GM21447 (cell line): ENCODE data around the gene PDE6G.
"Not testable (repeated sequence)": the region's sequence is repeated elsewhere in the genome, so short reads cannot be mapped to it uniquely, and the experiment has no call there.

Experiments
- ATAC-seq: cut with Tn5 transposase; IDR thresholded peaks from one replicate; pipeline ENCODE4 v1.9.1; 2021; ENCODE audit not compliant: unreplicated experiment

Gene PDE6G

DNA sequence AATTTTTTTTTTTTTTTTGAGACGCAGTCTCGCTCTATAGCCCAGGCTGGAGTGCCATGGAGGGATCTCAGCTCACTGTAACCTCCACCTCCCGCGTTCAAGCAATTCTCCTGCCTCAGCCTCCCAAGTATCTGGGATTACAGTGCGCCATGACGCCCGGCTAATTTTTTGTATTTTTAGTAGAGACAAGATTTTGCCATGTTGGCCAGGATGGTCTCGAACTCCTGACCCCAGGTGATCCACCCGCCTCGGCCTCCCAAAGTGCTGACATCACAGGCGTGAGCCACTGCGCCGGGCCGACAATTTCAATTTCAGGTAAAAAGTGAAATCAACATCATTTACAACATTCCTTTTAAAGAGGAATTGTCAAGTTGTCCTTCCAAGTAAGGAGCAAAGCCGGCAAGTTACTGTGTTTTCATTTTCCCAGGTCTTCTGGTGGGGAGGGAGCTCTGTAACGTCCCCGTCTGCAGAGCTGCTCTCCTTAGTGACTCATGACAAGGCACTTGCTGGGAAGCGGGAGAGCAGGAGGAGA, 20.3 kb downstream of the PDE6G start:
- ATAC-seq = no peak

DNA sequence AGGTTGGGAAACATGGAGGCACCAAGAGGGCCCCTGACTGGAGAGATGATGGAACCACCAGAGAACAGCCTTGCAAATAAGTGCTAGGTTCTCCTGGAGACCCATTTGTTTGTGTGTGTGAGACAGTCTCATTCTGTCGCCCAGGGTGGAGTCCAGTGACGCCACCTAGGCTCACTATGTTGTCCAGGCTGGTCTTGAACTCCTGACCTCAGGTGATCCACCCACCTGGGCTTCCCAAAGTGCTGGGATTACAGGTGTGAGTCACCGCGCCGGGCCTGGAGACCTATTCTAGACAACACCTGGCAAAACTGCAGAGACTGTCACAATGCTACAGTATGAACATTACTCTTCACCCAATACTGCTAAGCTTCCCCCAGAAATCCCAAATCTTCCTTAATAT, 20.9 kb downstream of the PDE6G start:
- ATAC-seq = no peak

- ATAC-seq = no peak
Measured at GRCh38 chr17:81631482-81631881, 24.9 kb downstream of the PDE6G start.

- no peak for ATAC-seq
Measured at GRCh38 chr17:81630274-81630673, 26.1 kb downstream of the PDE6G start.

DNA sequence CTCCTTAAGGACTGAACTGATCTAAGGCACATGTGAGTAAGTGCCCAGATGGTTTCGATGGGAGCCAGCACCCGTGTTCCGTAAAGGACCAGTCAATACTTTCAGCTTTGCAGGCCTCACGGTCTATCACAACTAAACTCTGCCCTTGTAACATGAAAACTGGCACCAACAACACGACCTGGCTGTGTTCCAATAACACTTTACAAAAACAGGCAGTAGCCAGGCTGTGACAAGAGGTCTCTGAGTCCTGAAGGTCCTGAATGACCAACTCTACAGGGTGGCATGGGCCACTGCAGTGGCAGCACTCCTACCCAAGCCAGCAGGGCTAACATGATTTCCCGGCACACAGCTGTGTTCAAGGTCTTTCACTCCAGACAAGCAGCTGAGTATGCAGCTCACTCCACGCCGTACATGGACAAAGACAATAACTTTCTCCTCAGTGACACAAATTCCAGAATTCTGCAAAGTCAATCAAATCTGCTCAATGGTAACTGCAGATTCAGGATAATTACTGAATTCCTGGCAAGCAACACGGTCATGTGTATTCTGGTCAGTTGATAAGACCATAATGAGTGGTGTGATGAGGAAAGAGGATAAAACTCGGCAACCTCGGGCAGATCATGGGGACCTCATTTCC, 34.7 kb downstream of the PDE6G start:
- no peak for ATAC-seq

DNA sequence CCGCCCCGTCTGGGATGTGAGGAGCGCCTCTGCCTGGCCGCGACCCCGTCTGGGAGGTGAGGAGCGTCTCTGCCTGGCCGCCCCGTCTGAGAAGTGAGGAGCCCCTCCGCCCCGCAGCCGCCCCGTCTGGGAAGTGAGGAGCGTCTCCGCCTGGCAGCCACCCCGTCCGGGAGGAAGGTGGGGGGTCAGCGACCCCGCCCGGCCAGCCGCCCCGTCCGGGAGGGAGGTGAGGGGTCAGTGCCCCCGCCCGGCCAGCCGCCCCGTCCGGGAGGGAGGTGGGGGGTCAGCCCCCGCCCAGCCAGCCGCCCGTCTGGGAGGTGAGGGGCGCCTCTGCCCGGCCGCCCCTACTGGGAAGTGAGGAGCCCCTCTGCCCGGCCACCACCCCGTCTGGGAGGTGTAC, 38.0 kb downstream of the PDE6G start:
- not testable (repeated sequence) for ATAC-seq

DNA sequence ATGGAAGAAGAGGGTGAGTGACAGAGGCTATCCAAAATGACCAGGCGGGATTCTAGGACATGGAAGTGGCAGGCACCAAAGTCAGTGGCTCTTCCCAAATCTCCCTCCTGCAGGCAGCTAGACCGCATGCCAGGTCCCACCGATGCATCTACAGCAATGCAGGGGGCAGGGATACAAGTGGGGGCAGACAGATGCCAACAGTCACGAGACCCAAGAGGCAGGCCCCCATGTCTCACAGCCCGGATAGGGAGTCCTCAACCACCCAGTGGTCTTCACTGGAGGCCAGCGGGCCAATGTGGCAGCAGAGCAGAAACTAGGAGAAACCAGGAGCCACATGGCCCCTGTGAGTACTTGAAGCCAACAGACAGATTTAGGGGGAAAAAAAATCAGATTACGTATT, 39.5 kb downstream of the PDE6G start:
- ATAC-seq = no peak

DNA sequence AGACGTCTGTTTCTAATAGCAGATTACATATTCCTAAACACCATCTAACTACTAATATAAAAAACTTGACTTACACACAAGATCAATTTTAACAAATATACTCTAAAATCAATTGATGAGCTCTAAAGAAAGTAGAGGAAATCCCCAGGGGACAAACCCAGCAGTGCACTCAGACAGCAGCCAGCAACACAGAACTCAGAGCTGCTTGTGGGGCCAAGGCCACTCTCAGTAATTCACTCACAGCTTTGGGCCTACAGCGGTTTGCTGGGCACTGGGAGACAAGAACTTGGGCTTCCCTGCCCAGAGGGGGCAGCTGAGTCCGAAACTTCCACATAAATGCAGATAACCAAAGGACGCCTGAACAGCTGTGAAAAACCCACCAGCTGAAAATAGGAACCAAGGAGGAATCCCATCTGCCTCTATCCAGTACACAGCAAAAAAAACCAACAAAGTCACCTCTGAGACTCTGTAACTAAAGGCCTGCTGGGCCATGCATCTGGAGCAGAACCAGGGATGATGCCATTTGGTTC, 40.9 kb downstream of the PDE6G start:
- no peak for ATAC-seq

DNA sequence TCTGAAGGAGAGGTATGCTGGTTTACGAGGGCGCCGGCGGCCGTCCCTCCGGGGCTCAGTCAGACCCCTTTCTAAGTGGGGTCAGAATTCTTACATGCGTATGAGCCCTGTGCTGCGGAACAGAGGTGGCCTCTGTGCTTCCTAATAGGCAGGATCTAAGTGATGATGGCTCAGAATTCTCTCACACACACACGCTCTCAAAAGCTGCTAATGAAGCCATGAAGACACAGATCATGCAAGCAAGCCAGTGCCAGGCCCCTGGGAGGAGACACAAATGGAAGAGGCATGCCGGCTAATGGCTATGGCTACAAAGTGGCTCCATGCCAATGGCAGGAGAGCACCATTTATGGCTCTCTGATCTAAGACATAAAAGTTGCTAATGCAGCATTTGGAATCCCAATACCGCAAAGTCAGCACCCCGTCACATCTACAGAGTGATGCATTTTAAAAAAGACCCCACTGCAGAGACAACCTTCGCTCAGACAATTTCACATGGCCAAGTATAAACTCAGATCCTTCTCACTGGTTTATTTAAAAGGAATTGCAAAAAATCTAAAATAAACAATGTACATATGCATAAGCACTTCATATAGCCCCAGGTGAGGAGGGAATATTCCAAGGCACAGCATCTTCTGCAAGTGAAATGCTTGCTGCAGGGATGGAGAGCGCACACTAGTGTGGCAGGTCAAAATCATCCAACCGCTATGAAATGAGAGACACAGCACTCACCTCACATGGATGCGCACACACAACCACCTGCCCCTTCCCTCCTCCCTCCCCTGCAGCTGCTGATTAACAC, 44.0 kb downstream of the PDE6G start:
- ATAC-seq = no peak

DNA sequence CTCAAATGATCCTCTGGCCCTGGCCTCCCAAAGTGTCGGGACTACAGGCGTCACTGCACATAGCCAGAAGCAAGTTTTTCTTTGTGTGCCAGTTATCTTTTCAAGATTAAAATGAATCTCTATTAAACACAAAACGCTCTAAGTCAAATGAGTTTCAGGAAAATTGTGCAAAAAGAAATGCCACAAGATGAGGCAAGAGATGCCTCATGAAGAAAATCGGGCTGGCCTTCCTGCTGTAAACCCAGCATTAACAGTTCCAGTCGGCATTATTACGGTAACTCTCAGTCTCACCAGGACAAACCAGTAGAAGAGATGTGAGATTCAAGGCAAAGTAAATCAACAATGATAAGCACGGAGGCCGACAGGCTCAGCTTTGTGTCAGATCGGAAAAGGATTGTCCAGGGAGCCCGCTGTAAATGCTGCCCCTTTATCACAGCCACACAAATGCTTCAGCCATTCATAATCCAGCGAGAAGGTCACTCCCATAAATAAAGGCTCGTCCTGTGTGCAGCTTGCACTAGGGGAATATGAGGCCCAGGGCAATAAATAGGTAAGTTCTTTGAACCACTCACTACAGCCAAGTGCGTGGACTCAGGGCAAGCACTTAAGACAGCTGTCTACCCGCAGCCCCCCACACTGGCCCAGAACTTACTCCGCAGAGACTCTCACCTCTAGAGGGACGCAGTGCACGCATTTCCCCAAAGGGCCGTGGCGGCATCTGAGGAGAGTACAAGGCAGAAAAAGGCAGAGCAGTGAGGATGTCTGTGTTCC, 46.6 kb downstream of the PDE6G start:
- no peak for ATAC-seq

- no peak for ATAC-seq
Measured at GRCh38 chr17:81608605-81609004, 47.7 kb downstream of the PDE6G start.

GRCh38 chr17:81608082-81608481, 48.3 kb downstream of the PDE6G start:
- ATAC-seq = no peak

GRCh38 chr17:81607431-81607830, 48.9 kb downstream of the PDE6G start:
- ATAC-seq = no peak

DNA sequence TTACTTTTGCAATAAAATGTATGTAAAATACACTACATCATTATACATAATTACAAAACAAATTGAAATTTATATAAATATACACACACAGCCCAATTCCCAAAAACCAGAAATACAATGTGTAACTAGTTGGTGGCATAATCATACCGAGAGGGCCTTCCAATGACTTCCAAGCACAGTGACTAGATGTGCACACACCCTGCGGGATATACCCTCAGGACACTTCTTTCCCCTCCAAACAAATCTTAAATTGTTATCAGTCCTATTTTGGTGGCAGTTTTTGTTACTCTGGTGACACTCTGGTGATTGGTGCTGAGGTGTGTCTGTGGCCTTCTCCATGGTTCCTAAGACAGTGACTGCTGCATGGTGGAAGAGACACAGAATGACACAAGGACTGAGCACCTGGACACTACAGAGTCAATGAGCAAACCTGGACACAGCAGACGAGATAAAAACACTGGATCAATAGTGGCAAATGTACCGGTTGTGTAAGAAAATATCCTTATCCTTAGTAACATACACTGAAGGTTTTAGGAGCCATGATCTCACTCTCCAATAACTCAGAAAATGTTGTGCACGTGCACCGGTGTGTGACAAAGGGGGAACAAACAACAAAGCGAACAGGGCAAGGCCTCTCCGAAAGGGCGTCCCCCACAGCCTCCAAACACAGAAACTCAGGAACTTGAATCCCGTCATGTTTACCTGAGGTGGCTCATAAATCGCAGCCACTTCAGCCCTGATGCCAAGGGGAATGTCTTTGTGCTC, 52.3 kb downstream of the PDE6G start:
- no peak for ATAC-seq

DNA sequence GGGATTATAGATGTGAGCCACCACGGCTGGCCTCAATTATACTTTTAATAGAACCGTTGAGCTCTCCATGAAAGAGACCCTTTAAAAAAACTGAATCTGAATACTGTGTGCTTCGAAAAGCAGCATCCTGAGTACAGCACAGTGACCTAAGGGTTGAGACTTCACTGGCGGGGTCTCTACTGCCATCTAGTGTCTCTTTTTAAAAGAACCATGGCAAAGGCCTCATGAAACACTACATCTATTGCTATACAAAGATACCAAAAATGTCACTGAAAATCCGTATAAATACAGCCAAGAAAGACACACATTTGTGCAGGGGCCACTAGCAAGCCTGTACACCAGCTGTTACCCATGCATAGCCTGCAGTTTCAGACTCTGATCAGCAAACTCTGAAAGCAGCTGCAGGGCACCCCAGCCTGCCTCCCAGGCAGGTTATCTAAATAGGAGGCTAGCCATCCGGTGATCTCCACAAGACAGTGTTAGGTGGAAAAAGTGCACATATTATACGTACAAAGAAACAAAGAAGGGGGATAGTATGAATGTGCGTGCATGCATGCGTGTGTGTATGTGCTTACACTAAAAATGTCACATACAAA, 54.7 kb downstream of the PDE6G start:
- no peak for ATAC-seq
